ENCODE results near the gene TCF19. TPM values are rescaled to one million over a fixed set of nuclear protein-coding genes. Genes with fewer than 3 reads are reported as not detected.

Gene TCF19
- total and polyA plus RNA-seq, 2 donors (not counting 1 experiment from before 2014, with no cell fraction given): 10.0 to 10.4 TPM

DNA sequence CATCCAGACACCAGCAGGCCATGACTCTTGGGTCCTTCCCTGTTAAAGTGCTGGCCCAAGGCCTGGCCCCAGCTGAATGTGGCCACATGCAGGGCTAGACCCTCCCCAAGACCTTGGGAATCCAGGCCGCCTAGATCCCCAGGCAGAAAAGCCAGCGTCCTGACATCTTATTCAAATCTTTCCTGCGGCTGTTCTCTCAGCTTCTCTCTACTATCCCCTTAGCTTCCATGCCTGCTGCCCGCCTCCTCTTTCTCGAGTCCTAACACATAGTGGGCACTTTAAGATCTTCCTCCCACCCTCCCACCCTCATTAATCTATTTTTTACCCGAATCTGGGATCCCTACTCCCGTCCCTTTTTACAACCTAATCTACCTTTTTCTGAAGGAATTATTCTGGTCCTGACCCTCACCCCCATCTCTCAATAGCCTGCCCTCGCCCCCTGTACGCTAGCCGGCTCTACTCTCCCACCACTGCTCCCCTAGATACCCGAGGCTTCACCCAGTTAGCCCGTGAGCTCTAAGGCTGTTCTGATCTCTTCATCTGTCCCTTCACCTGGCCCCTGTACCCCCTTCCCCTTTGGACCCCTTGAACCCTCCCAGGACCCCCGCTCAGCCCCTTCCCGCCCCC, 763 bp upstream of the TCF19 start, which contains the start of gene CCHCR1:
CCHCR1 (minus strand) TSS at position 290 of the 627 bp plus-strand sequence; CDS start at position 88, 202 bp downstream.
- peak within 1 kb of the TSS; percentile 1 to 90 (median 88) for H3K4me3 ChIP-seq (ENCODE audit: control extremely low read depth in 1 of 5, extremely low read depth in 1 of 5, insufficient read depth in 1 of 5, low read depth in 2 of 5, low read length in 4 of 5)
- ATAC-seq (ENCODE audit: low read depth): no peak
- H3K9me3 Mint-ChIP-seq (ENCODE audit: insufficient read depth): no peaks in the 10 kb centered on the region
- intact Hi-C loops (cut with micrococcal nuclease): loop anchor here (1.0 to 10.0 kb wide), 8 partner anchors 20 to 541 kb away; partner anchors contain the start of genes HLA-B, HLA-C, MRPS18B and PPP1R10
- peak within 1 kb of the TSS; percentile 53 to 77 for H3K27ac ChIP-seq (ENCODE audit: low read length in 2 of 2)
- POLR2A ChIA-PET: interaction anchor here (0.9 to 1.8 kb wide), 6 partner anchors 12 to 542 kb away, joined by 3 to 4 read pairs (median 3); no protein-coding TSS in a partner anchor
- no peaks in the 10 kb centered on the region for H3K9me3 ChIP-seq (ENCODE audit: control extremely low read depth in 1 of 3, control insufficient read depth in 2 of 3, insufficient read depth in 1 of 3, low read length in 2 of 3)
- peaks cover 13 to 22% of the 10 kb centered on the region in 2 donors for H3K4me1 ChIP-seq (ENCODE audit: control insufficient read depth in 2 of 2, insufficient read depth in 2 of 2, low read length in 2 of 2)
- H3K4me1 Mint-ChIP-seq: peaks cover 30% of the 10 kb centered on the region
- peak within 1 kb of the TSS; percentile 87 for H3K4me3 Mint-ChIP-seq
- no peaks in the 10 kb centered on the region for H4K20me1 ChIP-seq (ENCODE audit: control insufficient read depth, insufficient read depth, low read length, poor library complexity, severe bottlenecking)
- peak within 1 kb of the TSS; percentile 86 for H3K4me2 ChIP-seq (replicated peaks; ENCODE audit: low read depth, low read length, poor library complexity, severe bottlenecking)
- no peaks in the 10 kb centered on the region for H3K27me3 Mint-ChIP-seq
- peak within 1 kb of the TSS; percentile 95 for H2AFZ ChIP-seq (ENCODE audit: insufficient read depth, low read depth, low read length, poor library complexity, severe bottlenecking)
- H3K27ac Mint-ChIP-seq: peak within 1 kb of the TSS; percentile 73
- DNase-seq: no peak
- peak within 1 kb of the TSS; percentile 78 for H3K9ac ChIP-seq (ENCODE audit: low read length)
- TF ChIP-seq, protein P1, sequence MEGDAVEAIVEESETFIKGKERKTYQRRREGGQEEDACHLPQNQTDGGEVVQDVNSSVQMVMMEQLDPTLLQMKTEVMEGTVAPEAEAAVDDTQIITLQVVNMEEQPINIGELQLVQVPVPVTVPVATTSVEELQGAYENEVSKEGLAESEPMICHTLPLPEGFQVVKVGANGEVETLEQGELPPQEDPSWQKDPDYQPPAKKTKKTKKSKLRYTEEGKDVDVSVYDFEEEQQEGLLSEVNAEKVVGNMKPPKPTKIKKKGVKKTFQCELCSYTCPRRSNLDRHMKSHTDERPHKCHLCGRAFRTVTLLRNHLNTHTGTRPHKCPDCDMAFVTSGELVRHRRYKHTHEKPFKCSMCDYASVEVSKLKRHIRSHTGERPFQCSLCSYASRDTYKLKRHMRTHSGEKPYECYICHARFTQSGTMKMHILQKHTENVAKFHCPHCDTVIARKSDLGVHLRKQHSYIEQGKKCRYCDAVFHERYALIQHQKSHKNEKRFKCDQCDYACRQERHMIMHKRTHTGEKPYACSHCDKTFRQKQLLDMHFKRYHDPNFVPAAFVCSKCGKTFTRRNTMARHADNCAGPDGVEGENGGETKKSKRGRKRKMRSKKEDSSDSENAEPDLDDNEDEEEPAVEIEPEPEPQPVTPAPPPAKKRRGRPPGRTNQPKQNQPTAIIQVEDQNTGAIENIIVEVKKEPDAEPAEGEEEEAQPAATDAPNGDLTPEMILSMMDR (IDR thresholded peaks at IDR 0.05): no peak
- TF ChIP-seq EZH2 (IDR thresholded peaks at IDR 0.05; ENCODE audit: borderline replicate concordance, insufficient read depth, low read depth, low read length, poor library complexity, severe bottlenecking): no peak
- H3K27me3 ChIP-seq (replicated peaks in 1 of 4; ENCODE audit: control extremely low read depth in 1 of 4, control insufficient read depth in 3 of 4, insufficient read depth in 4 of 4, low read length in 3 of 4): no peaks in the 10 kb centered on the region
- H3K36me3 ChIP-seq (replicated peaks in 1 of 2; ENCODE audit: control extremely low read depth in 1 of 2, control insufficient read depth in 1 of 2, extremely low read depth in 1 of 2, insufficient read depth in 2 of 2, low read length in 1 of 2): peaks cover 0 to 6% of the 10 kb centered on the region in 2 experiments
- CTCF ChIA-PET: interaction anchor here (1.1 to 1.5 kb wide), 6 partner anchors 12 to 242 kb away, joined by 3 to 4 read pairs (median 4); no protein-coding TSS in a partner anchor
- 11% methylated on average over 11 of the region's 14 CpGs for WGBS (ENCODE audit: insufficient coverage)
- H3K79me2 ChIP-seq (ENCODE audit: control insufficient read depth, insufficient read depth, low read length): peaks cover 5% of the 10 kb centered on the region
